ENCODE data around the gene TSGA10. TPM values are rescaled to one million over a fixed set of nuclear protein-coding genes. Genes with fewer than 3 reads are reported as not detected.

The TSGA10 gene
- total RNA-seq, 2 experiments from 2014 or later: 3.8 to 10.8 TPM

DNA sequence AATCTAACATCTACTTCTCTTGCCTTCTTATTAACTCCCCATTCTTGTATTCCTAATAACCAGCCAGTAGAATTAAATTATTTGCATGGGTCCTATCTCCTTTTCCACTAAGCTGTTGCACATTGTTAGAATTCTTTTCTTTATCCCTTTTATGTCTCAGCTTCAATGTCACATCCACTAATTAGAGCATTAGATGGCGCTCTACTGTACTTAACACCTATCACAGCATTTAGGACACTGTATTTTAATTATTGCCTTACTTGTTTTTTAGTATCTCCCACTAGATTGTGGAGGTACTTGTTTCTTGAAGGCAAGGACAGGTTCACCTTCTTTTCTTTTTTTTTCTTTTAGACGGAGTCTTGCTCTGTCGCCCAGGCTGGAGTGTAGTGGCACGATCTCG is 3.9 kb upstream of the TSGA10 start:
- TF ChIP-seq, protein P1, sequence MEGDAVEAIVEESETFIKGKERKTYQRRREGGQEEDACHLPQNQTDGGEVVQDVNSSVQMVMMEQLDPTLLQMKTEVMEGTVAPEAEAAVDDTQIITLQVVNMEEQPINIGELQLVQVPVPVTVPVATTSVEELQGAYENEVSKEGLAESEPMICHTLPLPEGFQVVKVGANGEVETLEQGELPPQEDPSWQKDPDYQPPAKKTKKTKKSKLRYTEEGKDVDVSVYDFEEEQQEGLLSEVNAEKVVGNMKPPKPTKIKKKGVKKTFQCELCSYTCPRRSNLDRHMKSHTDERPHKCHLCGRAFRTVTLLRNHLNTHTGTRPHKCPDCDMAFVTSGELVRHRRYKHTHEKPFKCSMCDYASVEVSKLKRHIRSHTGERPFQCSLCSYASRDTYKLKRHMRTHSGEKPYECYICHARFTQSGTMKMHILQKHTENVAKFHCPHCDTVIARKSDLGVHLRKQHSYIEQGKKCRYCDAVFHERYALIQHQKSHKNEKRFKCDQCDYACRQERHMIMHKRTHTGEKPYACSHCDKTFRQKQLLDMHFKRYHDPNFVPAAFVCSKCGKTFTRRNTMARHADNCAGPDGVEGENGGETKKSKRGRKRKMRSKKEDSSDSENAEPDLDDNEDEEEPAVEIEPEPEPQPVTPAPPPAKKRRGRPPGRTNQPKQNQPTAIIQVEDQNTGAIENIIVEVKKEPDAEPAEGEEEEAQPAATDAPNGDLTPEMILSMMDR (conservative IDR thresholded peaks at IDR 0.05; ENCODE audit: low read length): peak; percentile 65
- TF ChIP-seq EZH2phosphoT487 (IDR thresholded peaks at IDR 0.05; ENCODE audit: borderline replicate concordance, low read depth, low read length): no peak
- Histone ChIP-seq H3K4me2 (ENCODE audit: low read length) (no peak overlapping the region), H4K20me1 (ENCODE audit: insufficient read depth, low read length) (no peaks in the 10 kb centered on the region), H3K79me2 (ENCODE audit: insufficient read depth, low read depth, low read length) (peaks cover 8% of the 10 kb centered on the region; the same call in 1 of the 2 replicates), H3K4me3 (ENCODE audit: low read depth, low read length, poor library complexity, severe bottlenecking) (no peak overlapping the region), H3K27ac (ENCODE audit: low read depth, low read length, poor library complexity, severe bottlenecking) (no peak overlapping the region), H3K9me2 (ENCODE audit: insufficient read depth, low read length) (no peaks in the 10 kb centered on the region), H3K4me1 (ENCODE audit: insufficient read depth, low read length, poor library complexity, severe bottlenecking) (peaks cover 21% of the 10 kb centered on the region), H3K36me3 (ENCODE audit: insufficient read depth, low read length) (peaks cover 23% of the 10 kb centered on the region), H3K9me3 (ENCODE audit: low read length) (no peaks in the 10 kb centered on the region), H2AFZ (ENCODE audit: low read length) (no peak overlapping the region)
- intact Hi-C loops (cut with micrococcal nuclease; ENCODE audit: unreplicated experiment): loop anchor here (2.0 kb wide), 1 partner anchor 16 kb away; no protein-coding TSS in a partner anchor
- CTCF ChIA-PET (ENCODE audit: unreplicated experiment): no interaction called here
- DNase-seq (ENCODE audit: low spot score): no peak
- BruUV-seq (replicated peaks): no TSS peak
- POLR2A ChIA-PET: interaction anchor here (1.9 kb wide), 1 partner anchor 9 kb away, joined by 6 read pairs; no protein-coding TSS in a partner anchor

DNA sequence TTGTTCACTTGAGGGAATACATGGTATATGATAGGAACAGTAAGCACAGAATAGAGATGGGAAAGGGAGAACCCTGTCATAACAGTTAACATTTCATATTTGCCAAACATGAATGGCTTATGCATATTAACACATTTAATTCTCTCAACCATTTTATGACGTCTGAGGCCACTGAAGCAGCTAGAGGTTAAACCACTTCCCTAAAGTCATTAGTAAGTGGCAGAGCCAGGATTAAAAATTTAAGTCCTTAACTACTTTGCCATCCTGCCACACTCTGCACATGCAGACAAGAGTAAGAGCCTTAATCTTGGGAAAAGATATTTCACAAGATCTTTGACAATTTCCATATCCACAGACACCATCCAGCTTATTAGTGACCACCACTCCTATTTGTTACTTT is 2.1 kb upstream of the TSGA10 start:
- Histone ChIP-seq H3K4me2 (ENCODE audit: low read length) (no peak overlapping the region), H3K27ac (ENCODE audit: low read depth, low read length, poor library complexity, severe bottlenecking) (no peak overlapping the region), H3K4me1 (ENCODE audit: insufficient read depth, low read length, poor library complexity, severe bottlenecking) (peaks cover 21% of the 10 kb centered on the region), H4K20me1 (ENCODE audit: insufficient read depth, low read length) (no peaks in the 10 kb centered on the region), H3K9me2 (ENCODE audit: insufficient read depth, low read length) (no peaks in the 10 kb centered on the region), H3K79me2 (ENCODE audit: insufficient read depth, low read depth, low read length) (peaks cover 8% of the 10 kb centered on the region; the same call in 1 of the 2 replicates), H2AFZ (ENCODE audit: low read length) (no peak overlapping the region), H3K4me3 (ENCODE audit: low read depth, low read length, poor library complexity, severe bottlenecking) (no peak overlapping the region), H3K9me3 (ENCODE audit: low read length) (no peaks in the 10 kb centered on the region), H3K36me3 (ENCODE audit: insufficient read depth, low read length) (peaks cover 13% of the 10 kb centered on the region)
- POLR2A ChIA-PET: interaction anchor here (1.9 kb wide), 1 partner anchor 10 kb away, joined by 6 read pairs; no protein-coding TSS in a partner anchor
- DNase-seq (ENCODE audit: low spot score): no peak
- intact Hi-C loops (cut with micrococcal nuclease; ENCODE audit: unreplicated experiment): no loop called here
- no TSS peak for BruUV-seq (replicated peaks)
- CTCF ChIA-PET (ENCODE audit: unreplicated experiment): no interaction called here
- TF ChIP-seq, protein P1 (conservative IDR thresholded peaks at IDR 0.05; ENCODE audit: low read length): no peak
- no peak for TF ChIP-seq EZH2phosphoT487 (IDR thresholded peaks at IDR 0.05; ENCODE audit: borderline replicate concordance, low read depth, low read length)

DNA sequence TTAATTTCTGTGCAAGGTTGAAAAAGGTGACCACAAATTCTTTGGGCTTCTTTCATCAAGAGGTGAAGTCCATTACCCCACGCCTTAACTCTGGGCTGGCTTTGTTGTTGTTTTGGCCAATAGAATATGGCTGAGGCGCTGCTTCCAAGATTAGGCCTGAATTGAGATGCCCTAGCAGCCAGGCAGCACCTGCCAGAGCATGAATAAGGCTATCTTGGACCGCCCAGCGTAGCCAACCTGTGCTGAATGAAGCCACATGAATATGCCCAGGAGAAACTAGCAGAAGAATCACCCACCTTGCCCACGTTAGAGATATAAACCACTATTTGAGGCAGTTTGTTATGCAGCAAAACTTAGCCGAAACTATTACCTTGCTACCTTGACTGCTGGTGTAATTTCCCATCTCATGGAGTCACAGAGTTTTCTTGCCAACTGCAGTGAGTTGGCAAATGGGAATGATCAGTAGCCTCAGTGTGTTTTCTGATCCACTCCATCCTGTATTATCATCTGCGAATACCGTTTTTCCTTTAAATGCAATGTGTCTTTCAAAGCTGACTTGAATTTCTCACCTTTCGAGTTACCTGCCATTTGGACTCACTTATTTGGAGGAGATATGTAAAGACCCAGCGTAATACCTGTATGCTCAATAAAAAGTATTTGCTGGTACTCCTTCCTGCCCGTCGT is 679 bp downstream of the TSGA10 start:
- TSS peak; percentile 74 for BruUV-seq (replicated peaks)
- intact Hi-C loops (cut with micrococcal nuclease; ENCODE audit: unreplicated experiment): loop anchor here (2.0 kb wide), 3 partner anchors 13 to 183 kb away; partner anchors contain the start of genes C2orf15, EIF5B, MITD1 and MRPL30
- DNase-seq (ENCODE audit: low spot score): no peak
- peak overlapping the region; percentile 88 for H3K4me2 ChIP-seq (ENCODE audit: low read length)
- H3K9me2 ChIP-seq (ENCODE audit: insufficient read depth, low read length): no peaks in the 10 kb centered on the region
- H3K27ac ChIP-seq (ENCODE audit: low read depth, low read length, poor library complexity, severe bottlenecking): peak overlapping the region; percentile 13
- peaks cover 8% of the 10 kb centered on the region; the same call in 1 of the 2 replicates for H3K79me2 ChIP-seq (ENCODE audit: insufficient read depth, low read depth, low read length)
- ChIA-PET POLR2A (interaction anchor here (1.0 to 2.2 kb wide), 2 partner anchors 12 to 13 kb away, joined by 3 to 12 read pairs; partner anchors contain the start of gene C2orf15), CTCF (ENCODE audit: unreplicated experiment) (interaction anchor here (0.5 kb wide), 1 partner anchor 1934 kb away, joined by 3 read pairs; no protein-coding TSS in a partner anchor)
- H3K4me3 ChIP-seq (ENCODE audit: low read depth, low read length, poor library complexity, severe bottlenecking): peak overlapping the region; percentile 75
- no peak for TF ChIP-seq EZH2phosphoT487 (IDR thresholded peaks at IDR 0.05; ENCODE audit: borderline replicate concordance, low read depth, low read length)
- TF ChIP-seq, protein P1 (conservative IDR thresholded peaks at IDR 0.05; ENCODE audit: low read length): no peak
- peaks cover 21% of the 10 kb centered on the region for H3K4me1 ChIP-seq (ENCODE audit: insufficient read depth, low read length, poor library complexity, severe bottlenecking)
- H3K36me3 ChIP-seq (ENCODE audit: insufficient read depth, low read length): peaks cover 12% of the 10 kb centered on the region
- peak overlapping the region; percentile 82 for H2AFZ ChIP-seq (ENCODE audit: low read length)
- no peaks in the 10 kb centered on the region for H3K9me3 ChIP-seq (ENCODE audit: low read length)
- no peaks in the 10 kb centered on the region for H4K20me1 ChIP-seq (ENCODE audit: insufficient read depth, low read length)

All from OCI-LY7 (cell line).